SK-N-SH (cell line): ENCODE data around the gene EYA3. TPM values are rescaled to one million over a fixed set of nuclear protein-coding genes. Genes with fewer than 3 reads are reported as not detected.
A peak's percentile ranks its signal among the peaks of the same experiment; 100 is the strongest.

ENCODE experiments used
- CTCF ChIA-PET: fragments of 300-600, 350-600 bp; formaldehyde crosslinking; extraction: SDS; loops from one replicate; lab custom pipeline; 2021; lab: Yijun Ruan, JAX
- POLR2A ChIA-PET: fragments of 350-600 bp; sonication (Branson Sonifier 250); formaldehyde crosslinking; extraction: SDS; loops from one replicate; lab custom pipeline; 2020; ENCODE audit warnings: antibody characterized with exemption, inconsistent platforms; lab: Yijun Ruan, JAX
- DNase-seq: peaks from one replicate; pipeline ENCODE4 v3.0.0; 2012
- H2AFZ ChIP-seq: fragments of 200-600 bp; sonication (generic); 2 replicates; pipeline ENCODE4 v1.8.1; 2016; ENCODE audit warnings: antibody characterized with exemption, mild to moderate bottlenecking, low read depth
- H3F3A ChIP-seq: fragments of 200-600 bp; sonication (generic); replicated peaks from 2 replicates; pipeline ENCODE3; 2016; ENCODE audit warnings: antibody characterized with exemption, mild to moderate bottlenecking; ENCODE audit not compliant: insufficient read depth
- H3K27ac ChIP-seq, 2 experiments: fragments of 200-500 bp in 1 of 2; fragments of 200-600 bp in 1 of 2; sonication (Bioruptor generic) in 1 of 2; sonication (generic), shearing (Covaris generic) in 1 of 2; 2 replicates each; pipeline versions ENCODE4 v1.5.1 to v1.6.1; 2014 to 2016; ENCODE audit warnings: low read depth in 2 of 2, inconsistent platforms in 1 of 2, low read length in 1 of 2, mild to moderate bottlenecking in 1 of 2, mixed read lengths in 1 of 2
- H3K27me3 ChIP-seq: fragments of 200-600 bp; sonication (generic), shearing (Covaris generic); 2 replicates; pipeline ENCODE4 v1.6.1; 2016; ENCODE audit warnings: mixed run types; ENCODE audit not compliant: insufficient read depth
- H3K36me3 ChIP-seq, 2 experiments: fragments of 200-500 bp in 1 of 2; fragments of 200-600 bp in 1 of 2; sonication (Bioruptor generic) in 1 of 2; sonication (generic) in 1 of 2; replicated peaks in 1 of 2; 2 replicates each; pipeline versions ENCODE3 to v1.5.1; 2014 to 2016; ENCODE audit warnings: low read length in 1 of 2, mild to moderate bottlenecking in 1 of 2; ENCODE audit not compliant: insufficient read depth in 2 of 2, control insufficient read depth in 1 of 2
- H3K4me1 ChIP-seq, 2 experiments: fragments of 200-500 bp in 1 of 2; fragments of 200-600 bp in 1 of 2; sonication (Bioruptor generic) in 1 of 2; sonication (generic), shearing (Covaris generic) in 1 of 2; 2 replicates each; pipeline versions ENCODE4 v1.5.1 to v1.6.1; 2014 to 2016; ENCODE audit warnings: low read depth in 1 of 2, low read length in 1 of 2, mixed run types in 1 of 2; ENCODE audit not compliant: insufficient read depth in 2 of 2, control insufficient read depth in 1 of 2
- H3K4me2 ChIP-seq: fragments of 200-600 bp; sonication (generic), shearing (Covaris generic); 2 replicates; pipeline ENCODE4 v1.6.1; 2017; ENCODE audit warnings: mixed run types
- H3K4me3 ChIP-seq, 2 experiments: fragments of 200-500 bp in 1 of 2; fragments of 200-600 bp in 1 of 2; sonication (Bioruptor generic) in 1 of 2; sonication (generic), shearing (Covaris generic) in 1 of 2; 2 replicates each; pipeline versions ENCODE4 v1.5.1 to v1.8.1; 2014 to 2016; ENCODE audit warnings: low read depth in 2 of 2, inconsistent platforms in 1 of 2, low read length in 1 of 2, mild to moderate bottlenecking in 1 of 2, mixed read lengths in 1 of 2, moderate library complexity in 1 of 2
- H3K79me2 ChIP-seq: fragments of 200-600 bp; sonication (generic); 2 replicates; pipeline ENCODE4 v1.8.1; 2017; ENCODE audit warnings: mild to moderate bottlenecking; ENCODE audit not compliant: insufficient read depth
- H3K9ac ChIP-seq: fragments of 200-600 bp; sonication (generic); 2 replicates; pipeline ENCODE4 v1.6.1; 2017; ENCODE audit warnings: mixed run types
- H3K9me2 ChIP-seq: fragments of 200-600 bp; sonication (generic); 2 replicates; pipeline ENCODE4 v1.6.1; 2017; ENCODE audit warnings: mixed run types
- H3K9me3 ChIP-seq: fragments of 200-600 bp; sonication (generic); 2 replicates; pipeline ENCODE4 v1.6.1; 2017; ENCODE audit warnings: mixed run types, mild to moderate bottlenecking, moderate library complexity
- H4K20me1 ChIP-seq: fragments of 200-600 bp; sonication (generic); 2 replicates; pipeline ENCODE4 v1.6.1; 2017; ENCODE audit warnings: mild to moderate bottlenecking, mixed run types; ENCODE audit not compliant: insufficient read depth
- CHD2 ChIP-seq: fragments of 150-350 bp; IDR thresholded peaks from 2 replicates; pipeline ENCODE4 v1.6.1; 2018; ENCODE audit warnings: low read length; ENCODE audit not compliant: partially characterized antibody
- EP300 ChIP-seq, 2 experiments: IDR thresholded peaks; 2 replicates each; pipeline versions ENCODE4 v1.4.0 to v1.6.1; 2012; ENCODE audit warnings: borderline replicate concordance in 1 of 2, low read depth in 1 of 2, low read length in 1 of 2
- EZH2phosphoT487 ChIP-seq: fragments of 200-600 bp; sonication (generic); IDR thresholded peaks from 2 replicates; pipeline ENCODE4 v1.6.1; 2017; ENCODE audit warnings: low read depth, mixed run types, mild to moderate bottlenecking, antibody characterized with exemption, moderate library complexity, borderline replicate concordance
- FOSL2 ChIP-seq: IDR thresholded peaks from 2 replicates; pipeline ENCODE4 v1.4.0; 2012; ENCODE audit warnings: low read depth, mild to moderate bottlenecking, moderate library complexity, borderline replicate concordance
- FOXM1 ChIP-seq: IDR thresholded peaks from 2 replicates; pipeline ENCODE4 v1.4.0; 2012; ENCODE audit warnings: low read depth, mild to moderate bottlenecking
- GATA2 ChIP-seq: sonication (generic); formaldehyde crosslinking; IDR thresholded peaks from 2 replicates; pipeline ENCODE4 v1.5.0; 2020; ENCODE audit warnings: mild to moderate bottlenecking, missing genetic modification reagents
- JUND ChIP-seq: IDR thresholded peaks from 2 replicates; pipeline ENCODE4 v1.4.0; 2012
- MEF2A ChIP-seq: IDR thresholded peaks from 2 replicates; pipeline ENCODE4 v1.4.0; 2012; ENCODE audit warnings: low read depth, borderline replicate concordance
- NRF1 ChIP-seq: IDR thresholded peaks from 2 replicates; pipeline ENCODE4 v1.6.1; 2012; ENCODE audit warnings: low read depth, mild to moderate bottlenecking, low read length
- POLR2AphosphoS5 ChIP-seq: IDR thresholded peaks from 2 replicates; pipeline ENCODE4 v1.6.1; 2012; ENCODE audit warnings: low read depth, low read length
- RCOR1 ChIP-seq: fragments of 150-350 bp; IDR thresholded peaks from 2 replicates; pipeline ENCODE4 v1.6.1; 2017; ENCODE audit warnings: antibody characterized with exemption, low read length
- REST ChIP-seq: IDR thresholded peaks from 2 replicates; pipeline ENCODE4 v1.6.1; 2012; ENCODE audit warnings: mild to moderate bottlenecking, low read depth, low read length, moderate library complexity
- RFX5 ChIP-seq: IDR thresholded peaks from 2 replicates; pipeline ENCODE4 v1.6.1; 2012; ENCODE audit warnings: mild to moderate bottlenecking, improper control_type of control experiment, low read length
- RXRA ChIP-seq: IDR thresholded peaks from 2 replicates; pipeline ENCODE4 v1.4.0; 2012; ENCODE audit warnings: low read depth, mild to moderate bottlenecking, borderline replicate concordance
- SIN3A ChIP-seq: IDR thresholded peaks from 2 replicates; pipeline ENCODE4 v1.6.1; 2012; ENCODE audit warnings: low read depth, mild to moderate bottlenecking, low read length, moderate library complexity, borderline replicate concordance
- SMC3 ChIP-seq: IDR thresholded peaks from 2 replicates; pipeline ENCODE4 v1.6.1; 2012; ENCODE audit warnings: low read depth, low read length, improper control_type of control experiment
- TEAD4 ChIP-seq: IDR thresholded peaks from 2 replicates; pipeline ENCODE4 v1.4.0; 2012; ENCODE audit warnings: mild to moderate bottlenecking, borderline replicate concordance; ENCODE audit not compliant: insufficient read depth
- ZBTB33 ChIP-seq: IDR thresholded peaks from 2 replicates; pipeline ENCODE4 v1.4.0; 2012; ENCODE audit warnings: low read depth, borderline replicate concordance
- WGBS: methylation state at CpG from one replicate; pipeline ENCODE4 v1.1.6; 2017; ENCODE audit warnings: low lambda C conversion rate; 5-methylcytosine and 5-hydroxymethylcytosine counted together
- polyA plus RNA-seq, 3 experiments: library from polyadenylated mRNA; depleted of rRNA; stranded (reverse); fragments of >200 nt; gene quantifications; 2 replicates each; pipeline ENCODE4 v1.2.3, GENCODE V29; 2012
- TF ChIP-seq, protein P1 (sequence below): IDR thresholded peaks from 2 replicates; pipeline ENCODE4 v1.4.0; 2012; ENCODE audit warnings: low read depth
- TF ChIP-seq, protein P2 (sequence below): IDR thresholded peaks from 2 replicates; pipeline ENCODE4; 2012

Gene EYA3
- polyA plus RNA-seq, 1 of the 3 experiments (the other 2 are of a cell fraction), result 6.5 TPM

DNA sequence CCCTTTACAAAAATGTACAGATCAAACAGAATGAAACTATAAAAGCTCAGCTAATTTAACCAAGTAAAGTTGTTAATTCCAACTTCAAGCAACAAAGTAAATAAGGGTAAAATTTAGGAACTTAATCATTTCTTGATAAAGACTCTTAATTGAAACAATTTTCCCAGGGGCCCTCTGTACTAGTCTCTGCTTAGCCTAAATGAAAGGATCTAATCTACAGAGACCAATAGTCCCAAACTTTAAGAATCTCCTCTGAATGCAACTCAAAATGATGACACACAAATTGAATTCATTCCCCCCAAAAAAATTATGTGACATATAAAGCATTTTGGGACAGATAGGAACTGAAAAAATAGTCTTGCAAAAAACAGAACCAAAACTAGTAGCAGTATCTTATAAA lies 16.6 kb downstream of the EYA3 start:
- POLR2A ChIA-PET, result no interaction called here
- Histone ChIP-seq H3K4me2 (no peak overlapping the region), H3K79me2 (peaks cover 94% of the 10 kb centered on the region), H3K4me1 (peaks cover 0 to 16% of the 10 kb centered on the region in 2 experiments; a peak in 2 of 4 replicates), H4K20me1 (no peaks in the 10 kb centered on the region), H3K36me3 (peaks cover 3 to 9% of the 10 kb centered on the region in 2 experiments), H3K27ac (peak overlapping the region in 1 of 2 experiments; percentile 39; a peak in 2 of 4 replicates), H3F3A (peaks cover 32% of the 10 kb centered on the region), H2AFZ (no peak overlapping the region)
- no peak for DNase-seq
- CTCF ChIA-PET, result no interaction called here
- TF ChIP-seq SIN3A (no peak), RFX5 (no peak), EZH2phosphoT487 (no peak), FOSL2 (no peak), RCOR1 (no peak)
- TF ChIP-seq, all 33 proteins: peak for 0
- no peaks in the 10 kb centered on the region for H3K27me3 ChIP-seq
- H3K9ac ChIP-seq, result no peak overlapping the region; the same call in 1 of the 2 replicates
- H3K9me2 ChIP-seq, result no peaks in the 10 kb centered on the region
- no peak overlapping the region for H3K4me3 ChIP-seq
- H3K9me3 ChIP-seq, result no peaks in the 10 kb centered on the region

DNA sequence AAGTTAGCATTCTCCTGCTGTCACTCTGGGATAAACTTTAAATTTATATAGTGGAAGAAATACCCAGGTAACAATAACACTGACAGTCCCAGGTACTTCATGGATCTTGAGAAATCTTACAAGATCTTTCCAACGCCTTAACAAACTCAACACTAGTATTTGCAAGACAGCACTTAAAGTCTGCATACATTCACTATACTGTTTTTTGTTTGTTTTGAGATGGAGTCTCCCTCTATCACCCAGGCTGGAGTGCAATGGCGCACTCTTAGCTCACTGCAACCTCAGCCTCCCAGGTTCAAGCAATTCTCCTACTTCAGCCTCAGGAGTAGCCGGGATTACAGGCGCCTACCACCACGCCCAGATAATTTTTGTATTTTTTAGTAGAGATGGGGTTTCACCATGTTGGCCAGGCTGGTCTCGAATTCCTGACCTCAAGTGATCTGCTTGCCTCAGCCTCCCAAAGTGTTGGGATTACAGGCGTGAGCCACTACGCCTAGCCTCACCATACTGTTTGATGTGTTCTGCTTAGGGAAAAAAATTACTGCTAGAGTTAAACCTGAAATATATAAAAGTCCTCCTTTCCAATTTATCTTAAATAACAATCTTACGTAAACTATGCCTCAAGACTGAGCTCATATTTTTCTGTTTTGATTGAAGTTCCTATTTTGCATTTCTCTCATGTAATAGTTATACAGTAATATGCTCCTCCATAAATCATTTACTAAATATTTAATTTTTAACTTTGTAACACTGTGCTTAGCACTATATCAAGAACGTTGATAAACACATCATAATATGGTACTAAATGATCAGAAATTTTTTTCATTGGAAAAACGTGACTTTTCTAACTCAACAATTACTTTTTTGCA lies 17.5 kb downstream of the EYA3 start:
- Histone ChIP-seq H3K36me3 (peaks cover 3 to 9% of the 10 kb centered on the region in 2 experiments), H3K27me3 (no peaks in the 10 kb centered on the region), H3K9me3 (no peaks in the 10 kb centered on the region), H2AFZ (no peak overlapping the region), H3K4me2 (no peak overlapping the region), H3K79me2 (peaks cover 90% of the 10 kb centered on the region), H4K20me1 (no peaks in the 10 kb centered on the region), H3K4me3 (no peak overlapping the region), H3K9ac (no peak overlapping the region; the same call in 1 of the 2 replicates), H3K9me2 (no peaks in the 10 kb centered on the region), H3F3A (peaks cover 39% of the 10 kb centered on the region), H3K27ac (peak overlapping the region in 1 of 2 experiments; percentile 39; a peak in 2 of 4 replicates), H3K4me1 (peaks cover 0 to 16% of the 10 kb centered on the region in 2 experiments; a peak in 2 of 4 replicates)
- TF ChIP-seq EP300 (IDR thresholded peaks at IDR 0.05; ENCODE audit: borderline replicate concordance in 1 of 2, low read depth in 1 of 2, low read length in 1 of 2) (no peak), FOXM1 (no peak), MEF2A (no peak), GATA2 (CRISPR knock-in tag) (no peak), TEAD4 (no peak), SMC3 (no peak), RXRA (no peak), JUND (no peak), POLR2AphosphoS5 (no peak), ZBTB33 (no peak), CHD2 (no peak), NRF1 (no peak), REST (no peak)
- TF ChIP-seq, protein P1, sequence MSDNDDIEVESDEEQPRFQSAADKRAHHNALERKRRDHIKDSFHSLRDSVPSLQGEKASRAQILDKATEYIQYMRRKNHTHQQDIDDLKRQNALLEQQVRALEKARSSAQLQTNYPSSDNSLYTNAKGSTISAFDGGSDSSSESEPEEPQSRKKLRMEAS, result no peak
- TF ChIP-seq, protein P2, sequence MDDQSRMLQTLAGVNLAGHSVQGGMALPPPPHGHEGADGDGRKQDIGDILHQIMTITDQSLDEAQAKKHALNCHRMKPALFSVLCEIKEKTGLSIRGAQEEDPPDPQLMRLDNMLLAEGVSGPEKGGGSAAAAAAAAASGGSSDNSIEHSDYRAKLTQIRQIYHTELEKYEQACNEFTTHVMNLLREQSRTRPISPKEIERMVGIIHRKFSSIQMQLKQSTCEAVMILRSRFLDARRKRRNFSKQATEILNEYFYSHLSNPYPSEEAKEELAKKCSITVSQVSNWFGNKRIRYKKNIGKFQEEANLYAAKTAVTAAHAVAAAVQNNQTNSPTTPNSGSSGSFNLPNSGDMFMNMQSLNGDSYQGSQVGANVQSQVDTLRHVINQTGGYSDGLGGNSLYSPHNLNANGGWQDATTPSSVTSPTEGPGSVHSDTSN, result no peak
- ChIA-PET CTCF (no interaction called here), POLR2A (no interaction called here)
- WGBS, result 92% methylated on average over 11 of the region's 11 CpGs
- no peak for DNase-seq
